Lower leg skin (tissue), 4 donors: ENCODE results near the gene DTHD1. TPM values are rescaled to one million over a fixed set of nuclear protein-coding genes. Genes with fewer than 3 reads are reported as not detected.

Experiments
- DNase-seq, 2 donors: peaks; one replicate each; pipeline ENCODE4 v3.0.0-alpha.2; 2019; ENCODE audit warnings: low spot score in 2 of 2
- H3K4me3 ChIP-seq: fragments of 200-600 bp; sonication (generic); 2 replicates; pipeline ENCODE4 v1.5.1; 2017; ENCODE audit warnings: mild to moderate bottlenecking, low read depth; ENCODE audit not compliant: poor library complexity, severe bottlenecking
- CTCF ChIP-seq, 3 donors: fragments of 450-650 bp; IDR thresholded peaks; one replicate each; pipeline ENCODE4 v1.5.1; 2016; ENCODE audit warnings: antibody characterized with exemption in 3 of 3, mild to moderate bottlenecking in 3 of 3, moderate library complexity in 2 of 3
- POLR2A ChIP-seq, 2 donors: fragments of 450-650 bp; IDR thresholded peaks; one replicate each; pipeline ENCODE4 v1.6.1; 2016 to 2017; ENCODE audit warnings: antibody characterized with exemption in 2 of 2, mild to moderate bottlenecking in 1 of 2, moderate library complexity in 1 of 2
- WGBS, 2 donors: methylation state at CpG; one replicate each; pipeline ENCODE4 v1.1.5; 2018; 5-methylcytosine and 5-hydroxymethylcytosine counted together
- intact Hi-C: fragments of 100-400 bp; cut with DNase I; formaldehyde crosslinking; loops from one replicate; pipeline ENCODE4 v1.15.0; 2023; ENCODE audit warnings: low total_unique reads
- total RNA-seq, 4 donors: library from RNA; depleted of rRNA; stranded (reverse); fragments of >200 nt; gene quantifications; one replicate each; pipeline ENCODE4 v1.1.0, GENCODE V29; 2016

The DTHD1 gene
- total RNA-seq, 4 donors from 2014 or later: 0.16 TPM; not detected in 3

DNA sequence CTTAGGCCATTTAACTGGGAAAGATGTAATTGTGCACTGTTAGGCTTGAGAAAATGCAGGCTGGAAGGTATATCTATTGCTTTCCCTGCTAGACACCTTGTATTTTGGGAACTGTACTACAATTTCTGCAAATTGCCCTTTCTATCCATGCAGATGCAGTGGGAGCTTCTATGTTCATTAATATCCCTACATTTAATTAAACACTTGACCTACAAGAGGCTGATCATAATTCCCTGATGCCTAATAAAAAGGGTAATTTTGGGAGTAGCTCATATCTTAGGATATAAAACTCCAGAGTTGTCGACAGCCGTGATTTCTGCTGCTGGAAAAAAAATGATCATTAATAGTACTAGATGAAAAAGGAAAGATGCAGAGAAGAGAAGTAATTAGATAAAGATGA lies 19.7 kb downstream of the DTHD1 start:
- WGBS, 2 donors: 76 to 82% methylated on average over 2 of the region's 2 CpGs
- no peak overlapping the region for H3K4me3 ChIP-seq
- intact Hi-C loops: no loop called here
- no peak for DNase-seq
- no peak for TF ChIP-seq CTCF (IDR thresholded peaks at IDR 0.05)
- TF ChIP-seq POLR2A (IDR thresholded peaks at IDR 0.05): no peak

GRCh38 chr4:36303426-36304137 lies 22.2 kb downstream of the DTHD1 start:
- intact Hi-C loops: no loop called here
- no peak overlapping the region for H3K4me3 ChIP-seq
- no peak for DNase-seq
- WGBS, 2 donors: 73 to 76% methylated on average over 3 of the region's 3 CpGs
- TF ChIP-seq POLR2A (IDR thresholded peaks at IDR 0.05) (no peak), CTCF (IDR thresholded peaks at IDR 0.05) (no peak)

GRCh38 chr4:36304138-36304681 lies 22.8 kb downstream of the DTHD1 start:
- no peak for DNase-seq
- whole genome bisulfite sequencing, 2 donors: 65 to 71% methylated on average over 1 of the region's 1 CpG

DNA sequence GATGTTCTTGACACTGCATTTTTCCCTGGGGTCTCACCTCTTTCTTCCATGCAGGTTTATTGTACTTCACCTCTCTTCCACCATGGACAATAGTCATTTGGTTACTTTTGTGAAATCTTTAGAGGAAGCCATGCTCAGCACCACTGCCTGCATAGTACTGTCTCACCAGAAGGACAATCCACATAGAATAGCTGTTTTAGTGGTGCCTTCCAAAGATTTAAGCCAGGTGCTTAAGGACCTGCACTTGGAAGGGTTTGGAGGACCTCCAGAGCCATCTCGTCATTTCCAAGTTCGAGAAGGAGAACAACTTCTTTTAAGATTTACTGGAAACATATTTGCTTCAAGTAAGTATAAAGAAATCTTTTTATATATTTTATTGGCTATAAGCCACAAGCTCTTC lies 26.7 kb downstream of the DTHD1 start:
- DNase-seq: no peak
- intact Hi-C loops: no loop called here
- H3K4me3 ChIP-seq: no peak overlapping the region
- TF ChIP-seq POLR2A (IDR thresholded peaks at IDR 0.05): no peak
- no peak for TF ChIP-seq CTCF (IDR thresholded peaks at IDR 0.05)
- 7 to 23% methylated on average over 2 of the region's 2 CpGs for WGBS, 2 donors

More at GRCh38 chr4:36304138-36304681, 22.8 kb downstream of the DTHD1 start:
- intact Hi-C loops: no loop called here
- TF ChIP-seq CTCF (IDR thresholded peaks at IDR 0.05) (no peak), POLR2A (IDR thresholded peaks at IDR 0.05) (no peak)
- no peak overlapping the region for H3K4me3 ChIP-seq

- TF ChIP-seq POLR2A (IDR thresholded peaks at IDR 0.05): no peak
- TF ChIP-seq CTCF (IDR thresholded peaks at IDR 0.05): no peak
- intact Hi-C loops: no loop called here
- no peak for DNase-seq
- 65 to 66% methylated on average over 4 of the region's 4 CpGs for WGBS, 2 donors
- H3K4me3 ChIP-seq: no peak overlapping the region
Measured at GRCh38 chr4:36310216-36310615, 28.8 kb downstream of the DTHD1 start.
